GM12892 (cell line): ENCODE measurements around the gene OIT3.

Experiments used
- POLR2A ChIP-seq: IDR thresholded peaks from 2 replicates; pipeline ENCODE4 v1.6.1; 2011; ENCODE audit warnings: low read depth, low read length, control low read depth
- POLR2AphosphoS5 ChIP-seq: IDR thresholded peaks from 2 replicates; pipeline ENCODE4 v1.6.1; 2011; ENCODE audit warnings: low read depth, low read length, control low read depth

- TF ChIP-seq POLR2A (no peak), POLR2AphosphoS5 (no peak)
Measured at GRCh38 chr10:72952642-72953158, 59.2 kb downstream of the OIT3 start.
